Activated CD8-positive, alpha-beta memory T cell treated with anti-CD3 and anti-CD28 coated beads, Interleukin-2, amount 50 U/mL, for 48 hours (primary cell): ENCODE data around the gene DNAJC2.
"Not testable (repeated sequence)": the region's sequence is repeated elsewhere in the genome, so short reads cannot be mapped to it uniquely, and the experiment has no call there.

ENCODE experiments used
- DNase-seq: peaks from one replicate; pipeline ENCODE4 v3.0.0-alpha.2; 2020

The DNAJC2 gene

DNA sequence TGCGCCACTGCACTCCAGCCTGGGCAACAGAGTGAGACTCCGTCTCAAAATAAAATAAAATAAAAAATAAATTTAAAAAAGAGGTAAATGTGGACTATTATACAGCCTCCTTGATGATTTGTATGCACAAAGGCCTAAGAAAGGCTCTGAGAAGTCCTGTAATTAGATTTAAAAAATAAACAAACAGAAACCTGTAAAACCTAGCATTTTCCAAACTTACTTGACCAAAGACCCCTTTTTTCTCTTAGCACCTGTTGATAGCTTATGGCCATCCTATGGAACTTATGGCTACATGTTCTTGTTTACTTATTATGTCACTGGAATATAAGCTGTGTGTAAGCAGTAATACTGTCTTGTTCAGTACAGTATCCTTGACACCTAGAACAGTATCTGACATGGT is 5.7 kb downstream of the DNAJC2 start:
- DNase-seq, result no peak

DNA sequence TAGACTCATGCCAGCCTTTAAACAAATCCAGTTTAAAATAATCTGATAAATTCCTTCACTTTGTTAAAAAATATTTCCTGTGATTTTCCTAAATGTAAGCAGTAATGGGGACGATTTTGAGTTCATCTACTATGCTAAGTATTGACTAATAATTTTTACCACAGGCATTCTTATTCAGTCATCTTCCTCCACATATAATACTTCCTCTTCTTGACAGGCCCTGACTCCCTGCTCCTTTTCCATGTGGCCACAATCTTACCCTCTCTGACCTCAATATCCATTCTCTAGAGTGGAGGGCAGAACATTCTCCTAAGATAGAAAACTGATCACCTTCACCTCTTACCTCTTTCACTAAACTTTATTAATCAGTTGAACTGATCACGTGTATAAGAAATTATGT is 7.8 kb downstream of the DNAJC2 start:
- DNase-seq, result no peak

DNA sequence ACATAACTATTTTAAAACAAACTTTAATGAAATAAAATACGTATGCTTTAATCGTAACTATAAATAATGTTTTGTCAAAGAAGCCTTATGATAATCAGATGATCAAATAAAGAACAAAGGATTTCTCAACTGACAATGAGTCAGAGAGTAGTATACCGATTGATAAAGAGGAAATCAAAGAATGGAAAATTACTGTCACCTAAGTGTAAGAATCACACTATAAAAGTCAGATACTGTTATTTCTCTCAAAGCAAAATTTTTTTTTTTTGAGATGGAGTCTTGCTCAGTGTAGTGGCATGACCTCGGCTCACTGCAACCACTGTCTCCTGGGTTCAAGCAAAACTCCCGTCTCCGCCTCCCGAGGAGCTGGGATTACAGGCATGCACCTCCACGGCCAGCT is 18.8 kb downstream of the DNAJC2 start:
- no peak for DNase-seq

DNA sequence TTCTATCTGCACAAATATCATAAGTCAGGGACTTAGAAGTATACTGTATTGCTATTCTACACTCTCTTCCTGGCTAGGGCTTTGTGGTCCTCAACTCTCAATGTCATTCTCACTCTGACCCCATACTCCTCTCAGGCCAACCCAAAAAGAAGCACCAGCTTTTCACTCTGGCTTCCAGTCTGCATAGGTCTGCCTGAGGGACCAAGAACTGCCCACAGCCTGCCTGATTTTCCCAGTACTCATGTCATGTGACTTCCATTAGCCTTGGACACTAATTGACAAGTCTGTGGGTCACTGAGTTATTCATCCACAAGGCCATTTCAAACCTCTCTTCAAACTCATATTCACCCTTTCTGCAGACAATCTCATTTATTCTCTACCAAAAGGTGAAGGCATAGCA is 27.6 kb downstream of the DNAJC2 start:
- no peak for DNase-seq

DNA sequence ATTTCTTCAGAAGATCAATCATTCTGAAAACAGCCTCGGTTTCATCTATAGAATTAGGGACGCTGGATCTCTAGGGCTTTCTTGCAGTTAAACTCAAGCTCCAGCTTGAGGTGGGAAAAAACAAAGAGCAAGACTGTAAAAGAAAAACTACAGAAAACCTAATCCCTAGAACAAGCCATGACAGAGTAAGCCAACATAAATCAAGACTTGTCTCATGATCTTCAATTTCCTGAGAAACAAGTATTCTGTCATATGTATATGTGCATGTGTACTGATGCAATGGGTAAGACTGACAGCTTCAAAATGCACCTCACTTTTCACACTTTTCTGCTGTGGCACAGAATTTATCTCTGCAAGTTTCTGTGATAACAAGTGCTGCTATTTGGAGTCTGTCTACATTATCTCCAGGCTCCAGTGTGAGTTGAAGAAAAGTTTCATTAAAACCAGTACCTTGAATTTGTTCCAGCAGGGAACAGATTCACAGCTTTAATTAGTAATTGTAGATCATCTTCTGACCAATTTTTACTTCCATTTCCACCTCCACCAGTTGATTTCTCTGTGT is 28.1 kb downstream of the DNAJC2 start:
- no peak for DNase-seq

DNA sequence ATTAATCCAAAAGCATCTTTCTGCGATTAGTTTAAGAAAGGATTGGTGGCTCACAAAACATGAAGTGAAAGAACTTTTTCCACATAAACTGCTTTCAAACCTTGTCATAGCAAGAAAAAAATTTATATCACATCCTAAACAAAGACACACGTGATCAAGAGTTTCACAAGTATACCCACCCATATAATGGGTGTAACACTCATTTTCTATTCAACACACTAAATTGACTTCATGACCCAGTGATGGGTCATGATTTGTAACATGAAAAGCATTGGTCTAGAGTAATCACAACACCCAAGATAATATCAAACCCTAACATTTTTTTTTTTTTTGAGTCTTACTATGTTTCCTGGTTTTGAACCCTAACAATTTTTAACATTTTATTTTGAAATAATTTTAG is 29.7 kb downstream of the DNAJC2 start:
- no peak for DNase-seq

DNA sequence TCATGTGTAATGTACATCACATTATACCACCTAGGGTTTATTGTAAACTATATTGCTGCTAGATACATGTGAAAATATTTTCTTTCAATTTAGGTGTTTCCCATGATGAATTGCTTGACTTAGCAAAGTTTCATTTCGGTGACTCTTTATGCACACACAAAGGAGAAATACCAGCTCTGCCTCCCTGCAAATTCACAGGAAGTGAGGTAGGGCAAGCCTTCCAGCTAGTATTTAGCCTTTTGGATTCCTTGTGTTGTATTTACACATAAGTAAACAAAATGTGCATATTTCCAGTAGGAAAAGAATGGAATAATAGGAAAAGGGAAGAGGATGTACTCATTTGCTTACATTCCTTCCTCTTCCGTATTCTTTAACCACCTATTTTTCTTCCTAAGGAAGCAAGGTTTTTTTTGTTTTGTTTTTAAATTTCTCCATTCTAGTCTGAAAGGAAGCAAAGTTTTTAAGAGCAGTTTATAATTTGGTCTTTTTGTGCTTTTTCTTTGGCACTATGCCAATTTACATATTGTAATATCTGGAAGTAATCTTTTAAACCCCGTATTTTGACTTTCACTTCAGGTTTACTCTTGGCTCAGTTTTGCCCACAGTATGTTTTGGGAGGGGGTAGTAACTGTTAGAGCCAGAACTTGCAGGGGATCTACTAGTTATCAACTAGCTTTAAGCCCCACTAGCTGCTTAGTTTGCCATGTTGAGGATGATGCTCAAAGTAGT is 36.9 kb downstream of the DNAJC2 start:
- DNase-seq, result no peak

DNA sequence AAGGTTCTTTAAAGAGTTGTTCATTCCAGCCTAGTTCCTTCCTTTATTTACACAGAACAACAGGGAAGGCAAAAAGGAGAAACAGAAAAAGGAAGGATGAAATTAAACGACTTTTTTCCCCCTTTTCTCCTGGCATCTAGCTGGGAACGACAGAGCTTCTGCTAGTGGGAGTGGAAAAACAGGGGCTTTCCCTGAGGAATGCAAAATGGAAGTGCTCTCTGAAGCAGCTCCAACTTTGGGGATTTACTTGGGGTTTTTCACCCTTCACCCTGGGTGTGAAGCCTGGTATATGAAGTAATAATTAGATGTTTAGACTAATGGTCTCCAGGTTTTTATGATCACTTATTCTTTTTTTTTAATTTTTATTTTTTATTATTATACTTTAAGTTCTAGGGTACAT is 43.1 kb downstream of the DNAJC2 start:
- no peak for DNase-seq

DNA sequence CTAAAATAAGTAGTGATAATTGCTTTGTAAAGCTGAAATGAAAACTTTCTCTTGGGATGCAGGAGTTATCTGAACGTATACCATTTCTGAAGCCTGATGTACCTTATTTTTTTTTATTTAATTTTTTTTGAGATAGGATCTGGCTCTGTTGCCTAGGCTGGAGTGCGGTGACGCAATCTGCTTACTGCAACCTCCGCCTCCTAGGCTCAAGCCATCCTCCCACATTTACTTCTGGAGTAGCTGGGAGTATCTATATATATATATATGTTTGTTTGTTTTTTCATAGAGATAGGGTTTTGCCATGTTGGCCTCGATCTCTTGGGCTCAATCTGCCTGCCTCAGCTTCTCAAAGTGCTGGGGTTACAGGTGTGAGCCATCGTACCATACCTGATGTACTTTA is 44.9 kb downstream of the DNAJC2 start:
- DNase-seq, result no peak

DNA sequence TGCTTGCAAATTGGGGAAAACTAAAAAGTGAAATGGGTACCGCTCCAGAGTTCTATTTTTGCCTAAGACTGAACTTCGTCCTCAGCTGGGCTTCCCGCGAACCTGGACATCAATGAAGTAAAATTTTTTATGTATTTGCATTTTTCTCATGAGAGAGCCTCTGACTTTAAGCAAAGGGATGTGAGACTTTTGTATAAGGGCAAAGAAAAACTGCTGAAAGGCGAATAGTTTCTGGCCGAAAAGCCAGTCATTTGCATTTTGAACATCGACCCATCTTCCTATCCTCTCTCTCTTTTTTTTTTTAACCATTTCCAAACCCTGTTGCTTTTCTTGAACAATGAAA is 46.8 kb downstream of the DNAJC2 start:
- no peak for DNase-seq

DNA sequence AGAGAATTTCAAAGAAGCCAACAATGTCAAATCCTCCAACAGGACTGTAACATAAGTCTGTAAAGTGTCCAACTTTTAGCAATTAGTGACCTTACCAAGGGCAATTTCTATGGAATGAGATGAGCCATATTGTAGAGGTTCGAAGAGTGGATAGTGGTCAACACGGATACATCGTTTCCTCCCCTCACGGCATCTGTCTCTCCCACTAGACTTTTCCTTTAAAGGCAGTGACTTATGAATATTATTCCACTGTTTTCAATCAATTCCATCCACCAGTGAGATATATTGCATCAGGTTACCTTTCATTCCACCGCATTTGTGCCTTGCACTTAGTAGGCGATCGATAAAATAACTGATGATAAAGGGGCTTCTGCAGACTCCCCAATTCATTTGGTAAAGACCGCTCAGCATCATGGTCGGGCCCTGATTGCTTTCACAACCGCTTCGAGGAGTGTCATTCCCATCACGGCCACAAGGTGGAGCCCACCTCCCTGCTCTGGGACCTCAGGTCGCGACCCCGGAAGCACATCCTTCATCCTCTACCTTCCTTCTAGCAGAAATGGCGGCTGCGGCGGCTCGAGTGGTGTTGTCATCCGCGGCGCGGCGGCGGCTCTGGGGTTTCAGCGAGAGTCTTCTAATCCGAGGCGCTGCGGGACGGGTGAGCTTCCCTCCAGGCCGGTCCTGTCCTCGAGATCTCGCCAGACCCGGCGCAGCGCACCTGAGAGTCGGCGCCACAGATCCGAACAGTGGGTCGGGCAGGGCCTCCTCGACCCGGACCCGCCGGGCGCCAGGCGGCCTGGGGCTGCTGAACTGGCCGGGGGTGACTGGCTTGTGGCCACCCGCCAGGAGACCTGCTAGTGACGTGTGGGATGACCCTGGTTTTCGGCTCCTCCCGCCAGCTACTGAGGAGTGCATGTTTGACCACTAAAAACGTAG is 47.4 kb downstream of the DNAJC2 start, which contains the start of gene PMPCB:
TSS of gene PMPCB (plus strand) at position 535 of the 936 bp plus-strand sequence. CDS start at position 560, 25 bp downstream.
- peak; percentile 98 for DNase-seq

DNA sequence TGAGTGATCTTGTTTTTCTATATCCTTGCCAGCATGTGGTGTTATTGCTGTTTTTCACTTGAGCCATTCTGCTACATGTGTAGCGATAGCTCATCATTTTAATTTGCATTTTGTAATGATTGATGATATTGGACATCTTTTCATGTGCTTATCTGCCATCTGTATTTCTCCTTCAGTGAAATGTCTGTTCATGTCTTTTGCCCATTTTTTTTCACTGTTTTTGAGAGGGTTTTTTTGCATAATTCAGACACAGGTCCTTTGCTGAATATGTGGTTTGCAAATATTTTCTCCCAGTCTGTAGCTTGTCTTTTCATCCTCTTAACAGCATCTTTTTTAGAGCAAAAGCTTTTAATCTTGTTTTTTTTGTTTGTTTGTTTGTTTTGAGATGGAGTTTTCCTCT is 51.0 kb downstream of the DNAJC2 start:
- no peak for DNase-seq

DNA sequence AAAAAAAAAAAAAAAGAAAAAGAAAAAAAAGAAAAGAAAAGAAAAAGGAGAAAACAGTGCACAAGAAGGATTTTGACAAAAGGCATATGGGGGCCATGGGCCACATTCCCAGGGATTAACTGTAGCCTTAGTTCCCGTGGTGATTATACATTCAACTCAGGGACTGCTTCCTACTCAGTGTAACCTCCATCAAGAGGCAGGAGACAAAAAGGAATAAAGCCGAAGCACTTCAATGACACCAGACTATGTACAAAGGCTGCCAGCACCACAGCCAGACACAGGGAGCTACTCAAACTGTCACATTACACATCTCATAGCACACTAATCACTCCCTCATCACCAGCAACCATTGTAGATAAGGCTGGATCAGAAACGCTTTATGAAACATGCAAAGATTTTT is 52.4 kb downstream of the DNAJC2 start:
- DNase-seq, result no peak

DNA sequence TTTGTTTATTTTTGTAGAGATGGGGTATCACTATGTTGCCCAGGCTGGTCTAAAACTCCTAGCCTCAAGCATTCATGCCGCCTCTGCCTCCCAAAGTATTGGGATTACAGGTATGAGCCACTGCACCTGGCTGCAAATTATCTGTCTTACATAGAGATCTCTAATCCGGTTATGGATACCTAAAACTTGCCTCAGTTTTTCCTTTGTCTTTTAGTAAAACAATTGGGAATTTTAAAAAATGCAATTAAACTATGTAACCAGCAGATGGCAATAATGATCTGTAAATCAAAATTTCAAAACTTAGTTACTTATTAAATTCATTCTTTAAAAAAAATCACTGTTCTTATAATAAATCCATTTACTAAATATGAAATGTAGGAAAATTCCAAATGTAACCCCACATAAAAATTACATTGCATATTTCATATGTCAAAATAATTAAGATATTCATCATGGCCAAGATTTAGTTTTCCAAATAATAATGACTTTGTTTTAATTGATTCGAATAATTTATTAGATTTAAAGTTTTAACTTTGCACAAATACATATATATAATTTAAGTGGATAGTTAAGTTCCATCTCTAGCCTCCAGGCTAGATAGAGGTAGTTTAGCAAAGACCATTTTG is 61.7 kb downstream of the DNAJC2 start:
- DNase-seq, result not testable (repeated sequence)

DNA sequence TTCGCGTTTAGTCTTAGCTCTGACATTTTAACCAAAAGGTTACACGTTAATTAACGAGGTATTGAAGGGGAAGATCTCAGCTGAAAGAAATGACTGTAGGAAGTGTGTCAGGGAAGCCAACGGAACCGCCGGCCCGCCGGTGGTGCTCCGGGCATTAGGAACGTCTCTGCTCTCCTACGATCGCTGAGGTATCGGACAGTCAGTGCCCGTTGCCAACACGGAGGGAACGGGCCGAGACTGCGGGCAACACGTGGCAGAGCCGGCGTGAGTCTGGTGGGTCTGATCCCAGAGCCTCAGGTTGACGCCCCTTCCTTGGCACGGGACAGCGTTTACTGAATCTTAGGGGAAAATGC is 63.8 kb downstream of the DNAJC2 start:
- DNase-seq, result peak; percentile 69

DNA sequence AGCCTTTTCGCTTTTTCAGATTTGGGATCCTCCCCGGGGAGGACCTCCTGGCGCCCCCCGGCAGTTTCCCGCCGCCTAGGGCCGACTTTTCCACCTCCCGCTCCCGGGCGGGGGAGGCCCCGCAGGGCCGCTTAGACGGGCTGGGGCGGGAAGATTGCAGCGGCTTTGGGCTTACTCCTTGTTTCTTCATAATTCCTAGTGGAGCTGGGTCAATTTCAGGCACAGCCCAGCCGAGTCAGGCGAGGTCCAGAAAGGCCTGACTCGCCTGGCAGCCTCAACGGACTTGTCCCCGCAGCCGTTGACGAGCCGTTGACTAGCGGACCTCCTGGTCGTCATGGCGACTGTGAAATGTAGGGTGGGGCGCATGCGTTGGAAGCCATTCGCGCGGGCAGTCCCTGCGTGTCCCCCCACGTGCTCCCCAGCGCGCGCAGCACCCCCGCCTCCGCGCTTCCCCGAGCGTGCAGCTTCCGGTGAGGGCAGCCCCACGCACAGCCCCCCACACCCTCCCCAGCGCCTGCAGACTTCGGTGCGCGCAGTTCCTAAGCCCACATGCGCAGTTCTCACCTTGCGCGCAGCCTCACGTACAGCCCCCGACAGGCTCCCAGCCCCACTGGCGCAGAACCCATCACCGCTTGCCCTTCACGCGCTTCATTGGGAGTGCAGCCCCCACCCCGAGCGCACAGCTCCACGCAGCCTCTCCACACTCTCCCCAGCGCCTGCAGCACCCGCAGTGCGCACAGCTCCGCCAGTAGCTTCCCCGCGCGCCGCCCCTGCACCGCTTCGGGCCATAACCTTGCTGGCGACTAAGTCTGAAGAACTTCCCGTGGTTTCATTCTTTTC is 64.4 kb downstream of the DNAJC2 start:
- DNase-seq, result peak; percentile 91

DNA sequence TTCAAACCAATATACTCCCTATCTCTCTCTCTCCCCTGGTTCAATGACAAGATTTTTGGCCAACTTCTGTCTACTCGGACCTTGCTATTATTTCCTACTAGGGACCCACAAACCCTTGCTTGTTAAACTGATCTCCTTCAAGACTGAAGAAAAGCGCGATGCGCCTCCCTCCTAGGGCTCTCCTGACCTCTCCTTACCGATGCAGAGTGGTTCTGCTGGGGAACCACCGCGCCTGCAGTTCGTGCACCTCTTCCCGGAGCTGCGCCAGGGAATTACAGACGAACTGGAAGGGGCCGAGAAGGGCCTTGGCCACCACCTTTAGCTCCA is 65.0 kb downstream of the DNAJC2 start:
- DNase-seq, result not testable (repeated sequence)

DNA sequence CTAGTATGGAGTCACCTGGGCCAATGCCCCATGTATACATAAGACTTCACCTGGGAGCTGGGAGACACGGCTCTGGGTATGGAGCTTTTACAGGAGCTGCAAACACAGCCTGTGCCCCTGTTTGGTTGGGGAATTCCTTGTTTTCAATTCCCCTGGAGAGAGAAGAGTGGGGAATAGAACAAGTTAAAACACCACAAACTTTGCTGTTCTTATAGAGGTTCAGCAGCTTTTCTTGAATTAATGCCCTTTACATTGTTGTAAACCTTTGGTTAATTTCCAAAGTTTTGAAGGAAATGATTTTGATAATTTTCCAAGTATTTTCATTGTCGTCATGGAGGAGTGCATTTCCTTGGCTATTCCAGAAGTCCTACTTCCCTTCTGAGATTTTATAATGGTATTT is 66.4 kb downstream of the DNAJC2 start:
- DNase-seq, result not testable (repeated sequence)

DNA sequence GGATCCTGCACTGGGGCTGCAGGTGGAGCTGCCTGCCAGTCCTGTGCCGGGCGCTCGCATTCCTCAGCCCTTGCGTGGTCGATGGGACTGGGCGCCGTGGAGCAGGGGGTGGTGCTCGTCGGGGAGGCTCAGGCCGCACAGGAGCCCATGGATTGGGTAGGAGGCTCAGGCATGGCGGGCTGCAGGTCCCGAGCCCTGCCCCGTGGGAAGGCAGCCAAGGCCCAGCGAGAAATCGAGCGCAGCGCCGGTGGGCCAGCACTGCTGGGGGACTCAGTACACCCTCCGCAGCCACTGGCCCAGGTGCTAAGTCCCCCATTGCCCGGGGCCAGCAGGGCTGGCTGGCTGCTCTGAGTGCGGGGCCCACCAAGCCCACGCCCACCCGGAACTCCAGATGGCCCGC is 69.7 kb downstream of the DNAJC2 start:
- not testable (repeated sequence) for DNase-seq

DNA sequence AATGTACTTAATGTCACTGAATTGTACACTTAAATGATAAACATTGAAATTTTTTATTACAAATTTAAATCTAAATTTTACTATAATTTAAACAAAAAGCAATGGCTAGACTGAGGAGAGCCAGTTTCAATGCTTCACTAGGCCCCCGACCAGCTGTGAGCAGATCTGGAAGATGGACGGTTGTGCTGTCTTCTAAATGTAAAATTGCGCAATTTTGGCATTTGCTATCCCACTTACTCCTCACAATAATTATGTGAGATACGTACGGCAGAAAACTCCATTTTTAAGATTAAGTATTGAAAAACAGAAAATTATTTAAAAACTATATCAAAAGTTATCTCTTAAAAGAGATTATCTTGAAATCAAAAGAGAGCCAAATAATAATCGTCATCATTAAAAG is 71.2 kb downstream of the DNAJC2 start:
- not testable (repeated sequence) for DNase-seq

DNA sequence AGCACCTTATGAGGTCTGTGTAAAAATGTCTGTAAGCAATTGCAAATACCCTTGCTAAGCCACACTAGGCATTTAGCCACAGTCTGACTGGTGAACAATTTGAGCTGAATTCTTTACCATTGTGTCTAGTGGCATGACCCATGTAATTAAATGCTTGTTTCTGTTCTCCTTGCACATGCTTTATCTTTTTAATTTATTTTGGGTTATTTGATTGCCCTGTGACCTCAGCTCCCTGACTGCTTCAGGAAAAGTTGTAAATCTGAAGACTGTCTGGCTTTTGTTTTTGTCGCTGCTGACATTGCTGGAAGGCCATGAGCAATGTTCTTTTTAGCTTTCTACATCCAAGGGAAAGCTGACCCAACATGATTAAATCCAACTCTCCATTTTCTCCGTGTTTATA is 78.3 kb downstream of the DNAJC2 start:
- not testable (repeated sequence) for DNase-seq

DNA sequence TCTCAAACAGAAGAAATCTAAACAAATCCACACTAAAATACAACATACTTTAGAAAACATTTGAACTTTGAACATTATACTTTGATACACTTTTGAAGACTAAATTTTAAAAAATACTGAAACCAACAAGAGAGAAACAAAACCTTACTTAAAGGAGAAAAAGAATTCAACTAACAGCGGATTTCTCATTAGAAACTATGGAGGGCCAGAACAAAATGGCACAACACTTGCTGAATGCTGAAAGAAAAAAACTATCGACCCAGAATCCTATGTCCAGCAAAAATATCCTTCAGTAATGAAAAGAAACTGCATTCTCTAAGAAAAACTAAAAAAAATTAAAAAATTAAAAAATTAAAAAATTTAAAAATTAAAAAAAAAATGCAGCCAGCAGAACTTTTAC is 80.5 kb downstream of the DNAJC2 start:
- not testable (repeated sequence) for DNase-seq
